Caco-2 (cell line): ENCODE results near the gene ALDH1A3. TPM values are rescaled to one million over a fixed set of nuclear protein-coding genes. Genes with fewer than 3 reads are reported as not detected.

ENCODE experiments used
- BruUV-seq: library from RNA; stranded (reverse); fragments of 400-500 nt; replicated peaks from 2 replicates; lab custom pipeline; 2021; lab: Mats Ljungman, UMichigan
- CTCF ChIA-PET: fragments of 300-600 bp; sonication (Branson Sonifier 250); formaldehyde crosslinking; loops from one replicate; lab custom pipeline; 2022; ENCODE audit warnings: antibody characterized with exemption; lab: Charles Lee
- POLR2A ChIA-PET: fragments of 300-600 bp; sonication (Branson Sonifier 250); formaldehyde crosslinking; loops from one replicate; lab custom pipeline; 2022; ENCODE audit warnings: antibody characterized with exemption; lab: Charles Lee
- DNase-seq, 2 experiments: peaks; one replicate each; pipeline versions ENCODE4 v3.0.0 to v3.0.0-alpha.2; 2020 to 2022
- H3K27me3 ChIP-seq: replicated peaks from 2 replicates; pipeline ENCODE4 v1.6.0; 2011; ENCODE audit warnings: low read length; ENCODE audit not compliant: control insufficient read depth, insufficient read depth
- H3K36me3 ChIP-seq: 2 replicates; pipeline ENCODE4 v1.5.1; 2011; ENCODE audit warnings: low read length; ENCODE audit not compliant: control insufficient read depth, insufficient read depth
- H3K4me1 ChIP-seq: fragments of 250-450 bp; sonication (Bioruptor Pico); 2 replicates; pipeline ENCODE4 v1.5.1; 2020; ENCODE audit warnings: mild to moderate bottlenecking
- H3K4me3 ChIP-seq: 2 replicates; pipeline ENCODE4 v1.5.1; 2011; ENCODE audit warnings: low read depth, mild to moderate bottlenecking, control low read depth, low read length
- H3K9me3 ChIP-seq: fragments of 250-450 bp; sonication (Bioruptor Pico); 2 replicates; pipeline ENCODE4 v1.5.1; 2020; ENCODE audit warnings: mild to moderate bottlenecking, moderate library complexity
- H3K27ac Mint-ChIP-seq: one replicate; pipeline ENCODE4 v1.8.0; 2022; ENCODE audit warnings: mixed read lengths; ENCODE audit not compliant: unreplicated experiment
- H3K27me3 Mint-ChIP-seq: one replicate; pipeline ENCODE4 v1.8.0; 2022; ENCODE audit warnings: mixed read lengths; ENCODE audit not compliant: insufficient read depth, unreplicated experiment
- H3K36me3 Mint-ChIP-seq: one replicate; pipeline ENCODE4 v1.8.0; 2022; ENCODE audit warnings: mild to moderate bottlenecking, mixed read lengths; ENCODE audit not compliant: insufficient read depth, unreplicated experiment
- H3K4me1 Mint-ChIP-seq: one replicate; pipeline ENCODE4 v1.8.0; 2022; ENCODE audit warnings: low read depth, mixed read lengths; ENCODE audit not compliant: unreplicated experiment
- H3K4me3 Mint-ChIP-seq: one replicate; pipeline ENCODE4 v1.8.0; 2022; ENCODE audit warnings: mild to moderate bottlenecking, moderate library complexity, mixed read lengths; ENCODE audit not compliant: unreplicated experiment
- H3K9me3 Mint-ChIP-seq: one replicate; pipeline ENCODE4 v1.8.0; 2022; ENCODE audit warnings: mixed read lengths; ENCODE audit not compliant: unreplicated experiment
- intact Hi-C: fragments of 100-400 bp; cut with micrococcal nuclease; formaldehyde crosslinking; loops from one replicate; pipeline ENCODE4 v1.10.0; 2022; ENCODE audit not compliant: unreplicated experiment
- total RNA-seq: library from RNA; stranded (reverse); gene quantifications from 2 replicates; pipeline ENCODE4 v1.2.3, GENCODE V29; 2022
- TF ChIP-seq, protein P1 (sequence below), 2 experiments: fragments of 200-600 bp in 1 of 2; IDR thresholded peaks; 1 replicate in 1 of 2; 2 replicates in 1 of 2; pipeline versions ENCODE4 v1.5.1 to v1.8.0; 2011 to 2022; ENCODE audit warnings: antibody characterized with exemption in 1 of 2, control low read depth in 1 of 2, inconsistent platforms in 1 of 2, low read depth in 1 of 2, low read length in 1 of 2, mild to moderate bottlenecking in 1 of 2, moderate library complexity in 1 of 2; ENCODE audit not compliant: insufficient read depth in 1 of 2, severe bottlenecking in 1 of 2, unreplicated experiment in 1 of 2

Gene ALDH1A3
- total RNA-seq, 1 experiment from 2014 or later, result 6.6 TPM

DNA sequence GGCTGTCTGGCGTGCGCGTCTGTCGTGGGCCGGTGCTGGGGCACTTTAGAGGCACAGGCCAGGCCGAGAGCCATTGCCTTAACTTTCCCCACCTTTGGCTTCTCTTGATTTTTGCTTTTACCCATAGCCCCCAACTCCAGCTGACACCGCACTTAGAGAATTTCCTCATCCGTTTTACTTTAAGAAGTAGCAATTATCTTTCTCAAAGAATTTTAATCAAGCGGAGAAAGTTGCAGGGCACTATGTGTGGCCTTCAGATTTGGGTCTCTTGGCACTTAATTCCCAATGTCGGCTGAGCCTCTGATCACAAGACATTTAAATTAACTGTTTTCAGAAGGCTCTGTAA, 1.2 kb downstream of the ALDH1A3 start:
- no peaks in the 10 kb centered on the region for H3K36me3 Mint-ChIP-seq
- H3K27me3 Mint-ChIP-seq, result peaks cover 6% of the 10 kb centered on the region

DNA sequence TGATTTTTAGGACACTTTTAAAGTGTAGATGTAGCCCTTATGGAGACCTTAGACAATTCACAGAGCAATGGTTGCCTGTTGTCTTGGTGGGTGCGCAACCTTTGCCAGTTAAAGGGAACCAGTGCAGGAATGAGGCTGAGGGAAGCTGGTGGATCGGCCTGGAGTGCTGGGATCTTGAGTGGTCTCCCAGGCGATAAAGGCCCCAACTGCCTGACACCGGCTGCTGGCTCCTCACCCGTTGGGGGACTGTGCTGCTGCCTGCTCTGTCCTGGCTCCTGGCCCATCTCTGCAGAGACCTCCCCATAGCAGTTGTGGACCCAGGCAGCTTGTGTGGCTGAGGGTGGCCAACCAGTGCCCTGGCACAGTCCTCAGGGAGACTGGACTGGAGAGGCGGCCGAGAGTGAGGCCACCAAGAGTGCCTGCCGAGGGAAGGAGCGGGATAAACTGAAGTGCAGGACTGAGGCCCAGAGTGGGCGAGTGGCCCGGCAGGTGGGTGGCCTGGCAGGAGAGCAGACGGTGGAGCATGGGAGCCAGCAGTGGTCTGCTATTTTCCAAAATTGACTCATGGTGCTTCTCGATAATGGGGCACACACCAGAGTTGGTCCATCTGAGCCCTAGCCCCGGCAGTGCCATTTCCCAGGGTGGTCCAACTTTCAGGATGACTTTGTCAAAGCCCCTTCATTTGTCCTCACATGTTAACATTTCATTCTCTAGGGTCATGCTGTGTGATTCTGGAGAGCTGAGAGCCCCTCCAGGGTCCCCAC, 2.1 kb downstream of the ALDH1A3 start:
- Histone ChIP-seq H3K4me1 (peaks cover 5% of the 10 kb centered on the region; the same call in 1 of the 2 replicates), H3K4me3 (no peak overlapping the region), H3K36me3 (no peaks in the 10 kb centered on the region), H3K9me3 (no peaks in the 10 kb centered on the region), H3K27me3 (no peaks in the 10 kb centered on the region)
- ChIA-PET CTCF (no interaction called here), POLR2A (no interaction called here)
- intact Hi-C loops, result no loop called here
- TF ChIP-seq, protein P1, sequence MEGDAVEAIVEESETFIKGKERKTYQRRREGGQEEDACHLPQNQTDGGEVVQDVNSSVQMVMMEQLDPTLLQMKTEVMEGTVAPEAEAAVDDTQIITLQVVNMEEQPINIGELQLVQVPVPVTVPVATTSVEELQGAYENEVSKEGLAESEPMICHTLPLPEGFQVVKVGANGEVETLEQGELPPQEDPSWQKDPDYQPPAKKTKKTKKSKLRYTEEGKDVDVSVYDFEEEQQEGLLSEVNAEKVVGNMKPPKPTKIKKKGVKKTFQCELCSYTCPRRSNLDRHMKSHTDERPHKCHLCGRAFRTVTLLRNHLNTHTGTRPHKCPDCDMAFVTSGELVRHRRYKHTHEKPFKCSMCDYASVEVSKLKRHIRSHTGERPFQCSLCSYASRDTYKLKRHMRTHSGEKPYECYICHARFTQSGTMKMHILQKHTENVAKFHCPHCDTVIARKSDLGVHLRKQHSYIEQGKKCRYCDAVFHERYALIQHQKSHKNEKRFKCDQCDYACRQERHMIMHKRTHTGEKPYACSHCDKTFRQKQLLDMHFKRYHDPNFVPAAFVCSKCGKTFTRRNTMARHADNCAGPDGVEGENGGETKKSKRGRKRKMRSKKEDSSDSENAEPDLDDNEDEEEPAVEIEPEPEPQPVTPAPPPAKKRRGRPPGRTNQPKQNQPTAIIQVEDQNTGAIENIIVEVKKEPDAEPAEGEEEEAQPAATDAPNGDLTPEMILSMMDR (IDR thresholded peaks at IDR 0.05; ENCODE audit: insufficient read depth in 1 of 2, low read depth in 1 of 2, low read length in 1 of 2, severe bottlenecking in 1 of 2, unreplicated experiment in 1 of 2), result no peak
- Mint-ChIP-seq H3K4me3 (no peak overlapping the region), H3K9me3 (no peaks in the 10 kb centered on the region), H3K4me1 (no peaks in the 10 kb centered on the region), H3K36me3 (no peaks in the 10 kb centered on the region), H3K27me3 (peaks cover 6% of the 10 kb centered on the region), H3K27ac (no peak overlapping the region)
- no peak for DNase-seq
- no TSS peak for BruUV-seq

More for the DNA sequence above, 1.2 kb downstream of the ALDH1A3 start:
- POLR2A ChIA-PET, result no interaction called here
- Mint-ChIP-seq H3K27ac (no peak overlapping the region), H3K4me1 (no peaks in the 10 kb centered on the region), H3K9me3 (no peaks in the 10 kb centered on the region), H3K4me3 (peak overlapping the region; percentile 70)
- peaks cover 5% of the 10 kb centered on the region; the same call in 1 of the 2 replicates for H3K4me1 ChIP-seq
- no peaks in the 10 kb centered on the region for H3K36me3 ChIP-seq
- no peaks in the 10 kb centered on the region for H3K27me3 ChIP-seq
- H3K9me3 ChIP-seq, result no peaks in the 10 kb centered on the region
- intact Hi-C loops, result no loop called here
- BruUV-seq, result no TSS peak
- TF ChIP-seq, protein P1 (IDR thresholded peaks at IDR 0.05; ENCODE audit: insufficient read depth in 1 of 2, low read depth in 1 of 2, low read length in 1 of 2, severe bottlenecking in 1 of 2, unreplicated experiment in 1 of 2), result no peak
- no peak overlapping the region for H3K4me3 ChIP-seq
- CTCF ChIA-PET, result no interaction called here
- no peak for DNase-seq

DNA sequence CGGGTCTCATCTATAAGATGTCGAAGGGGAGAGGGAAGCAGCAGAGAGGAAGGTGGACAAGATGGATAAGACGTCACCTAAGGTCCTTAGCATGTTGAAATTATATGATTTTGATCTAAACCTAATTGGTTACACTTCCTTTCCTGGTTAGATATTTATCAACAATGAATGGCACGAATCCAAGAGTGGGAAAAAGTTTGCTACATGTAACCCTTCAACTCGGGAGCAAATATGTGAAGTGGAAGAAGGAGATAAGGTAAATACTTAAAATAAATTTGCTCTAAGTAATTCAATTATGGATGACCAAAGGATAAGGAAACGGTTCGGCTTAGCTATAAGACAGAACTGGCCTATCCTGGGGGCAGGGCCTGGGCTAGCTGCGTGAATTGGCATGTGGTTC, 5.5 kb downstream of the ALDH1A3 start:
- H3K9me3 ChIP-seq, result no peaks in the 10 kb centered on the region
- Mint-ChIP-seq H3K4me3 (no peak overlapping the region), H3K27ac (no peak overlapping the region), H3K9me3 (no peaks in the 10 kb centered on the region), H3K4me1 (no peaks in the 10 kb centered on the region), H3K27me3 (peaks cover 6% of the 10 kb centered on the region), H3K36me3 (no peaks in the 10 kb centered on the region)
- no TSS peak for BruUV-seq
- TF ChIP-seq, protein P1 (IDR thresholded peaks at IDR 0.05; ENCODE audit: insufficient read depth in 1 of 2, low read depth in 1 of 2, low read length in 1 of 2, severe bottlenecking in 1 of 2, unreplicated experiment in 1 of 2), result no peak
- no peaks in the 10 kb centered on the region for H3K27me3 ChIP-seq
- CTCF ChIA-PET, result no interaction called here
- H3K4me1 ChIP-seq, result no peaks in the 10 kb centered on the region
- no peaks in the 10 kb centered on the region for H3K36me3 ChIP-seq
- no peak for DNase-seq
- intact Hi-C loops, result no loop called here
- H3K4me3 ChIP-seq, result no peak overlapping the region
- POLR2A ChIA-PET, result no interaction called here
